Large intestine (tissue), 3 donors: ENCODE measurements around the gene TMSB10. TPM values are rescaled to one million over a fixed set of nuclear protein-coding genes. Genes with fewer than 3 reads are reported as not detected.

Source experiments
- DNase-seq, 2 donors: peaks; one replicate each; pipeline versions ENCODE4 v3.0.0 to v3.0.0-alpha.2; 2013
- H3K27ac ChIP-seq: one replicate; pipeline ENCODE4 v1.5.1; 2013; ENCODE audit warnings: low read length
- H3K27me3 ChIP-seq: 2 replicates; pipeline ENCODE4 v1.6.1; 2013; ENCODE audit warnings: low read length; ENCODE audit not compliant: control insufficient read depth, insufficient read depth
- H3K36me3 ChIP-seq: 2 replicates; pipeline ENCODE4 v1.6.1; 2013; ENCODE audit warnings: low read length; ENCODE audit not compliant: control insufficient read depth, insufficient read depth
- H3K4me1 ChIP-seq: one replicate; pipeline ENCODE4 v1.6.1; 2013; ENCODE audit warnings: low read length; ENCODE audit not compliant: control insufficient read depth, insufficient read depth
- H3K4me3 ChIP-seq: one replicate; pipeline ENCODE4 v1.5.1; 2013; ENCODE audit warnings: low read length
- H3K9me3 ChIP-seq: one replicate; pipeline ENCODE4 v1.6.1; 2013; ENCODE audit warnings: mild to moderate bottlenecking, low read depth, low read length, moderate library complexity; ENCODE audit not compliant: control insufficient read depth
- WGBS: methylation state at CpG from one replicate; pipeline ENCODE4 v1.1.5; 2013; ENCODE audit warnings: low lambda C conversion rate; ENCODE audit not compliant: insufficient coverage; 5-methylcytosine and 5-hydroxymethylcytosine counted together
- polyA plus RNA-seq: library from polyadenylated mRNA; unstranded; fragments of 120-200 nt; gene quantifications from one replicate; pipeline ENCODE4 v1.2.1, GENCODE V29; 2013

TMSB10 gene
- polyA plus RNA-seq, 1 donor: 1,245 TPM

GRCh38 chr2:84886791-84887190, 18.7 kb upstream of the TMSB10 start:
- H3K9me3 ChIP-seq: no peaks in the 10 kb centered on the region
- WGBS: 100% methylated on average over 1 of the region's 6 CpGs
- peaks cover 16% of the 10 kb centered on the region for H3K4me1 ChIP-seq
- H3K4me3 ChIP-seq: no peak overlapping the region
- peaks cover under 1% of the 10 kb centered on the region for H3K27me3 ChIP-seq
- no peak for DNase-seq
- no peaks in the 10 kb centered on the region for H3K36me3 ChIP-seq
- H3K27ac ChIP-seq: no peak overlapping the region

- WGBS: 0% methylated on average over 1 of the region's 6 CpGs
- no peaks in the 10 kb centered on the region for H3K27me3 ChIP-seq
Measured at GRCh38 chr2:84888401-84889276, 16.8 kb upstream of the TMSB10 start.

GRCh38 chr2:84889332-84889731, 16.1 kb upstream of the TMSB10 start:
- peak overlapping the region; percentile 13 for H3K4me3 ChIP-seq
- H3K27me3 ChIP-seq: no peaks in the 10 kb centered on the region
- peak overlapping the region; percentile 45 for H3K27ac ChIP-seq
- H3K4me1 ChIP-seq: peaks cover 12% of the 10 kb centered on the region
- no CpG with 5 or more reads among the region's 2 CpGs for WGBS
- no peaks in the 10 kb centered on the region for H3K36me3 ChIP-seq
- no peaks in the 10 kb centered on the region for H3K9me3 ChIP-seq
- DNase-seq: no peak

More at GRCh38 chr2:84888401-84889276, 16.8 kb upstream of the TMSB10 start:
- Histone ChIP-seq H3K4me3 (peak overlapping the region; percentile 13), H3K4me1 (peaks cover 12% of the 10 kb centered on the region), H3K9me3 (no peaks in the 10 kb centered on the region), H3K36me3 (no peaks in the 10 kb centered on the region), H3K27ac (peak overlapping the region; percentile 45)
- peak; percentile 70 to 88 for DNase-seq

DNA sequence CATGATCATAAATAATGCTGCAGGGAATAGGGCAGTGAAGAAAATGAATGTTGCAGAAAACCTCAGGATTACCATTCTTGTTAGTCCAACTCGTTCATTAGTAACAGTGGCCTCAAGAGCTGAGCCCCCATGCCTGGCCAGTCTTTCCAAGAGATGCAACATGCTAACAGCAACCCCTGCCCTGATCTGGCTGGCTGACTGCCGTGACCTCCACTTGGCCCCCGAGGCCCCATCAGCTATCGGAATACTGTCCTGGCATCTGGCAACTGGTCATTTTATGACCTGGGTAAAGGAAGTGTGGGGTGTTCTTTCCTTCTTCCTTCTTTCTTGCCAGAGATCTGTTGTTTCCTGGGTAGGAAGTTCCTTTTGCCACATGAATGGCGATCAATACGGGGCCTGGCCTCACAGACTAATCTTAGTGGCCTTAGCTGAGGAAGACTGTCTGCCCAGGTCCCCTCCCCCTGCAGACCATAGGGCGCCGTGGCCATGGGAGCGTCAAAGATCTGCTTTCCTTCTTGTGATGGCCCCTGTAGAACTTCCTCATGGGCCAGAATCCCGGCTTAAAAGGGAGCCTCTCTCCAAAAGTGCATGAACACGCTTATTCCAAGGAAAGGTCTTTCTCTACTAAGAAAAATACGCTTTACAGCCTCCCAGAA, 14.0 kb upstream of the TMSB10 start:
- Histone ChIP-seq H3K4me1 (peaks cover 12% of the 10 kb centered on the region), H3K27me3 (no peaks in the 10 kb centered on the region), H3K9me3 (no peaks in the 10 kb centered on the region), H3K4me3 (no peak overlapping the region), H3K36me3 (no peaks in the 10 kb centered on the region), H3K27ac (no peak overlapping the region)
- WGBS: 100% methylated on average over 1 of the region's 12 CpGs
- DNase-seq: no peak

DNA sequence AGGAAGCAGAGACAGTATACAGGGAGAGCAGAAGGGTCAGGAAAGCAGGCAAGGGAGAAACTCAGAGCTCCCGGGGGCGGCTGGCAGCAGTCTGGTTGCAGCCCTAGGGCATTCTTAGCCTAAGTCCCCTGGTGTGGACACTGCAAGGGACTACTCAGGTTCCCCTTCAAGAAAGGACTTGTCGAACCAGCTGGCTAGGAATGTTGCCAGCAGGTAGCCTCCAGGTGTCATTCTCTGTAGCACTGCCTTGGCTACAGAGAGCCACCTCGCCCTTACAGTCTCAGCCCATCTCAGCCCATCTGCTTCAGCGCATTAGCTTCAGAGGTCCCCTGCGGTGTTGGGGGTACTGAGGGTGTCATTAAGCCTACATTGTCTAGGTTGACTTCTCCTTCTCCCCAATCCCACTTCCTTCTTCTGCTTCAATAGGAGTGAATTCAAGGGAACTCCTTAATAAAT, 11.3 kb upstream of the TMSB10 start:
- Histone ChIP-seq H3K4me3 (no peak overlapping the region), H3K9me3 (no peaks in the 10 kb centered on the region), H3K27ac (no peak overlapping the region), H3K36me3 (no peaks in the 10 kb centered on the region), H3K27me3 (no peaks in the 10 kb centered on the region), H3K4me1 (peaks cover 2% of the 10 kb centered on the region)
- DNase-seq: no peak
- WGBS: no CpG with 5 or more reads among the region's 6 CpGs

GRCh38 chr2:84894758-84895520, 10.5 kb upstream of the TMSB10 start:
- H3K4me3 ChIP-seq: no peak overlapping the region
- no peaks in the 10 kb centered on the region for H3K27me3 ChIP-seq
- no peaks in the 10 kb centered on the region for H3K9me3 ChIP-seq
- no peaks in the 10 kb centered on the region for H3K36me3 ChIP-seq
- no peak overlapping the region for H3K27ac ChIP-seq
- DNase-seq: no peak
- WGBS: no CpG with 5 or more reads among the region's 7 CpGs
- no peaks in the 10 kb centered on the region for H3K4me1 ChIP-seq

DNA sequence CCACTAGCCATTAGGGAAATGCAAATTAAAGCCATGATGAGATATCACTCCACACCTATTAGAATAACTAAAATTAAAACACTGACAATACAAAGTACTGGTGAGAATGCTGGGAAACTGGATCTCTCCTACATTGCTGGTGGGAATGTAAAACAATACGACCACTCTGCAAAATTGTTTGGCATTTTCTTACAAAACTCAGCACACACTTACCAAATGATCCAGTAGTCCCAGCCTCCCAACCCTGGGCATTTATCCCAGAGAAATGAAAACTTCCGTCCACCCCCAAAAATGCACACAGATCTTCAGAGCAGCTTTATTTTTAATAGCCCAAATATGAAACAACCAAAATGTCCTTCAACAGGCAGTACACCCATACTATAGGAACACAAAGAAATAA, 8.9 kb upstream of the TMSB10 start:
- Histone ChIP-seq H3K27me3 (no peaks in the 10 kb centered on the region), H3K4me3 (no peak overlapping the region), H3K9me3 (no peaks in the 10 kb centered on the region), H3K4me1 (no peaks in the 10 kb centered on the region), H3K36me3 (no peaks in the 10 kb centered on the region), H3K27ac (no peak overlapping the region)
- DNase-seq: no peak
- 100% methylated on average over 1 of the region's 2 CpGs for WGBS

- H3K4me1 ChIP-seq: no peaks in the 10 kb centered on the region
- no peak overlapping the region for H3K4me3 ChIP-seq
- no peak for DNase-seq
- H3K27me3 ChIP-seq: no peaks in the 10 kb centered on the region
- H3K27ac ChIP-seq: no peak overlapping the region
- no peaks in the 10 kb centered on the region for H3K36me3 ChIP-seq
- no CpG with 5 or more reads among the region's 1 CpG for WGBS
- H3K9me3 ChIP-seq: no peaks in the 10 kb centered on the region
Measured at GRCh38 chr2:84897773-84898172, 7.7 kb upstream of the TMSB10 start.

DNA sequence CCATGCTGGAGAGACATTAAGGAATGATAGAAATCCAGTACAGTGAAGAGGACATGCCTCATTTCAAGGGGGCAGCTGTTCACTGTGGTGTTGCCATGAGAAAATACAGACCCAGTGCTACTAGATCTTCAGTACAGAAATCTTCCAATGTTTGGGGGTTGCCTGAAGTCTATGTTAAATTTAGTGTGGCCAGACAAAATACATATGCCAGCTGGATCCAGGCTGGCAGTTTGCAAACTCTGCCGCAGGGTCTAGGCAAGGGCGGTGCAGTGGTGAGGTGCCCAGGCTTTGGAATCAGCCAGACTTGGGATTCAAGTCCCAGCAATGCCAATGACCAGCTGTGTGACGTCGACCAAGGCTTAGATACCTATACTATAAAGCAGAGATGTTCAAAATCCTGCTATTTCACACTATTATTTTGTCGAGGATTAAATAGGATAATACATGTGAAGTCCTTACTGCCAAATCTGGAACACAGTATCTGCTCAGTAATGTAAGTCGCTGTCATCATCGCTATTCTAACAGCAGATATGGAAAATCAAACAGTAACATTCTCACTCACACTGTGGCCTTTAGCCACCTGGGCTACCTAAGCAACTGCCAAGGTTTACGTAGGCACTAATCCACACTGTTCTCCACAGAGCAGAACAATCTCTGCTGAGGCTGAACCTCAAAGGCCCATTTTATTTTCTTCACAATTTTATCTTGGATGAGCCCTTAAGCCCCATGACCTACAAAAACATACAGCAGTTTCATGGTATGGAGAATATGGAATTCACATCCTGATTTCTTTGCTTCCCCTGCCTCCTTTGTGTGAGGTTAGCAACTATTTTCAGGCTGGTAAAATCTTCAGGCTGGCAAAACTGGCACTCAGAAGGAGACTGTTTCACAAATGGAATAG, 5.9 kb upstream of the TMSB10 start:
- no peak overlapping the region for H3K27ac ChIP-seq
- no peaks in the 10 kb centered on the region for H3K4me1 ChIP-seq
- H3K36me3 ChIP-seq: no peaks in the 10 kb centered on the region
- no peak for DNase-seq
- H3K9me3 ChIP-seq: no peaks in the 10 kb centered on the region
- no peak overlapping the region for H3K4me3 ChIP-seq
- WGBS: no CpG with 5 or more reads among the region's 8 CpGs
- H3K27me3 ChIP-seq: no peaks in the 10 kb centered on the region
